ENCODE measurements around the gene NXNL2.

DNA sequence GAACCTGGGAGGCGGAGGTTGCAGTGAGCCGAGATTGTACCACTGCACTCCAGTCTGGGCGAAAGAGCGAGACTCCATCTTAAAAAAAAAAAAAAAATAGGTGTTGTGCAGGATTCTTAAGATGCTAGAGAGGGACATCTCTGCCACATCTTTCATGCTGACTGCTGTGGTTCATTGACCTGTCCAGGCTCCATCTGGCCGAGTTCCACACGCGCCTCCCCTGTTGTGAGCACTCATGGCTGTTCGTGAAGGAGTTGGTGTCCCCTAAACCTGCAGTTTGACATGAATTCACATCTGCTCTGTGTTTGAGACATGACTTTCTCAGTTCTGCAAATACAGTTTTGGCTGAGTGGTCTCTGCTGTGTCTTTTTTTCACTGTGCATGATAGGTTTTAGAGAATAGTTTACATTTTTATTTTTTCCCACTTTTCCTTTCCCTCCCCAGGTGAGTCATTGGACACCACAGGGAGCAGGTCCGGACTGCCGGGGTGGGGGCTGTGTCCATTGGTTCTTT, 5.3 kb downstream of the NXNL2 start:
- TF ChIP-seq RARB (CRISPR knock-in tag; IDR thresholded peaks at IDR 0.05) (no peak), PATZ1 (CRISPR knock-in tag; IDR thresholded peaks at IDR 0.05; ENCODE audit: borderline replicate concordance) (no peak), ZC3H10 (CRISPR knock-in tag; IDR thresholded peaks at IDR 0.05) (no peak), POU6F1 (CRISPR knock-in tag; IDR thresholded peaks at IDR 0.05; ENCODE audit: borderline replicate concordance, low read depth) (no peak), ARNTL (CRISPR knock-in tag; IDR thresholded peaks at IDR 0.05; ENCODE audit: borderline replicate concordance, low read depth) (no peak), ZNF8 (CRISPR knock-in tag; IDR thresholded peaks at IDR 0.05) (no peak), ZNF565 (CRISPR knock-in tag; conservative IDR thresholded peaks at IDR 0.05; ENCODE audit: low read depth) (no peak), ESRRG (CRISPR knock-in tag; IDR thresholded peaks at IDR 0.05) (no peak), SNAI2 (CRISPR knock-in tag; IDR thresholded peaks at IDR 0.05) (no peak), TCF4 (CRISPR knock-in tag; IDR thresholded peaks at IDR 0.05; ENCODE audit: borderline replicate concordance) (no peak), TOX (CRISPR knock-in tag; IDR thresholded peaks at IDR 0.05; ENCODE audit: borderline replicate concordance) (no peak), PPARA (CRISPR knock-in tag; IDR thresholded peaks at IDR 0.05; ENCODE audit: borderline replicate concordance) (no peak), ZFP30 (CRISPR knock-in tag; IDR thresholded peaks at IDR 0.05) (no peak)
